Subcutaneous adipose tissue (tissue), 4 donors: ENCODE measurements around the gene GLRA3. TPM values are rescaled to one million over a fixed set of nuclear protein-coding genes. Genes with fewer than 3 reads are reported as not detected.

Source experiments
- CTCF ChIP-seq: fragments of 450-650 bp; IDR thresholded peaks from one replicate; pipeline ENCODE4 v1.5.1; 2016; ENCODE audit warnings: low read depth, mild to moderate bottlenecking, control low read depth, antibody characterized with exemption, moderate library complexity
- total RNA-seq, 4 donors: library from RNA; depleted of rRNA; stranded (reverse); fragments of >200 nt; gene quantifications; one replicate each; pipeline ENCODE4 v1.1.0, GENCODE V29; 2016

GLRA3 gene
- total RNA-seq, 4 donors from 2014 or later: 0.17 TPM; not detected in 3

GRCh38 chr4:174713821-174714220, 115.2 kb downstream of the GLRA3 start:
- no peak for TF ChIP-seq CTCF

- TF ChIP-seq CTCF: no peak
These were observed 115.9 kb downstream of the GLRA3 start for GRCh38 chr4:174713181-174713580.

DNA sequence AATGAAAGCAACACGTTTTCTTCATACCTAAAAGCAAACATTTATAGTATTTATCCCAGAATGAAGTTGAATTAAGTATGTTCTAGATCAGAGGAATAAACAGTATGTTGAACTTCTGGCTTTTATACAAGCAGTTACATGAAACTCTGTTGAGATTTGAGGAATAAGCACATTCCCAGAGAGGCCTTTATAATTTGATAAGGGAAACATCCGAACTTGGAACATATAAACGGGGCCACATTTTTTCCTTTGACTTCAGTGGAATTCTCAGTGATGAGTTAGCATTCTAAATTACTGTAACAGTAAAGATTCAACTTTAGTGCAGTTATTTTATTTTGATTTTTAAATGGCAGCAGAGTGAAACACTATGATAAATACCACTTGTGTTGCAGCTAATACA, 119.5 kb downstream of the GLRA3 start:
- no peak for TF ChIP-seq CTCF

GRCh38 chr4:174708381-174708780, 120.7 kb downstream of the GLRA3 start:
- no peak for TF ChIP-seq CTCF

DNA sequence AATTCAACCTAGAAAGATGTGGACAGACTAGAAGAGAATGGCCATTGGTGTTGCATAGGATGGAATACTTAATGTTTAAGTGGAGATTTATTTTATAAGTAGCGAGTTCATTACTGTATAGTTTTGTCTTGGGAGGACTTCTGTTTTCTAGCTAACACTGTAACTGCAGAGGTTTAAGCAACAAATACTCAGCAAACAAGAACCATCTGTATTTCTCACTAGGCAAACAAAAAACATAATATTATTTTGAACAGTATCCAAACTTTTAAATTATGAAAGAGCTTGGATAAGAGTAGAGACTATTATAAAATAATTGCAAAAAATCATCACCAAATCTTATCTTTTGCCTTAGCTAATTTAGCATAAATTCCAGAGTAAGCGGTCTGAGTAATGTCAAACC, 121.1 kb downstream of the GLRA3 start:
- TF ChIP-seq CTCF: no peak

- no peak for TF ChIP-seq CTCF
These were observed 121.9 kb downstream of the GLRA3 start for GRCh38 chr4:174707051-174707676.

- no peak for TF ChIP-seq CTCF
These were observed 126.0 kb downstream of the GLRA3 start for GRCh38 chr4:174702979-174703478.
